HG03442 (cell line): Measurements from ENCODE around the gene VAV1.

ENCODE experiments used
- ATAC-seq: cut with Tn5 transposase; IDR thresholded peaks from one replicate; pipeline ENCODE4 v1.9.1; 2021; ENCODE audit warnings: mild to moderate bottlenecking, moderate library complexity; ENCODE audit not compliant: unreplicated experiment

Gene VAV1

GRCh38 chr19:6772028-6772865 is at the start of gene VAV1:
TSS of gene VAV1 (plus strand) at chr19:6772708. CDS start at chr19:6772808, 100 bp downstream.
- no peak for ATAC-seq

- ATAC-seq, result no peak
These were observed 49.3 kb upstream of the VAV1 start for GRCh38 chr19:6723108-6723618.

GRCh38 chr19:6723738-6724137 is 48.8 kb upstream of the VAV1 start:
- no peak for ATAC-seq

GRCh38 chr19:6724631-6725492 is 47.6 kb upstream of the VAV1 start:
- ATAC-seq, result no peak

- ATAC-seq, result no peak
These were observed 46.8 kb upstream of the VAV1 start for GRCh38 chr19:6725513-6726231.

GRCh38 chr19:6728346-6728745 is 44.2 kb upstream of the VAV1 start:
- no peak for ATAC-seq

- ATAC-seq, result no peak
These were observed 42.8 kb upstream of the VAV1 start for GRCh38 chr19:6729573-6730152.

GRCh38 chr19:6730153-6730804 is 42.2 kb upstream of the VAV1 start:
- ATAC-seq, result no peak

- no peak for ATAC-seq
These were observed 41.4 kb upstream of the VAV1 start for GRCh38 chr19:6730941-6731670.

- ATAC-seq, result no peak
These were observed 40.7 kb upstream of the VAV1 start for GRCh38 chr19:6731822-6732221.

GRCh38 chr19:6732803-6733337 is 39.6 kb upstream of the VAV1 start:
- no peak for ATAC-seq

GRCh38 chr19:6733338-6734095 is 39.0 kb upstream of the VAV1 start:
- no peak for ATAC-seq

GRCh38 chr19:6734096-6734696 is 38.3 kb upstream of the VAV1 start:
- no peak for ATAC-seq

GRCh38 chr19:6735181-6735911 is 37.2 kb upstream of the VAV1 start:
- ATAC-seq, result no peak

- ATAC-seq, result no peak
These were observed 36.2 kb upstream of the VAV1 start for GRCh38 chr19:6736169-6736916.

- ATAC-seq, result no peak
These were observed 35.6 kb upstream of the VAV1 start for GRCh38 chr19:6736917-6737283.
